HG03432 (cell line): ENCODE results near the gene PPIG.
"Not testable (repeated sequence)": the region's sequence is repeated elsewhere in the genome, so short reads cannot be mapped to it uniquely, and the experiment has no call there.

ENCODE experiments used
- ATAC-seq: cut with Tn5 transposase; IDR thresholded peaks from one replicate; pipeline ENCODE4 v1.9.1; 2021; ENCODE audit warnings: mild to moderate bottlenecking, moderate library complexity; ENCODE audit not compliant: unreplicated experiment

The PPIG gene

GRCh38 chr2:169590804-169591203, 6.7 kb downstream of the PPIG start:
- ATAC-seq, result no peak

GRCh38 chr2:169596546-169596945, 12.4 kb downstream of the PPIG start:
- ATAC-seq, result not testable (repeated sequence)

- ATAC-seq, result no peak
Observed at GRCh38 chr2:169598982-169599381, 14.8 kb downstream of the PPIG start.

- ATAC-seq, result no peak
Observed at GRCh38 chr2:169599568-169599967, 15.4 kb downstream of the PPIG start.

GRCh38 chr2:169609264-169609663, 25.1 kb downstream of the PPIG start:
- ATAC-seq, result no peak

- ATAC-seq, result no peak
Observed at GRCh38 chr2:169613876-169614275, 29.7 kb downstream of the PPIG start.

GRCh38 chr2:169615982-169616381, 31.8 kb downstream of the PPIG start:
- not testable (repeated sequence) for ATAC-seq

GRCh38 chr2:169619946-169620345, 35.8 kb downstream of the PPIG start:
- ATAC-seq, result no peak

GRCh38 chr2:169620509-169620908, 36.4 kb downstream of the PPIG start:
- ATAC-seq, result no peak

GRCh38 chr2:169623235-169623634, 39.1 kb downstream of the PPIG start:
- no peak for ATAC-seq

GRCh38 chr2:169625781-169626180, 41.6 kb downstream of the PPIG start:
- ATAC-seq, result no peak

GRCh38 chr2:169636440-169637097, 52.4 kb downstream of the PPIG start:
- no peak for ATAC-seq

GRCh38 chr2:169637620-169638019, 53.5 kb downstream of the PPIG start:
- ATAC-seq, result no peak

GRCh38 chr2:169640104-169640503, 56.0 kb downstream of the PPIG start:
- no peak for ATAC-seq

- no peak for ATAC-seq
Observed at GRCh38 chr2:169641464-169641863, 57.3 kb downstream of the PPIG start.

- no peak for ATAC-seq
Observed at GRCh38 chr2:169644173-169644572, 60.0 kb downstream of the PPIG start.

- ATAC-seq, result no peak
Observed at GRCh38 chr2:169647496-169647895, 63.3 kb downstream of the PPIG start.

- no peak for ATAC-seq
Observed at GRCh38 chr2:169649278-169649677, 65.1 kb downstream of the PPIG start.

GRCh38 chr2:169653636-169654035, 69.5 kb downstream of the PPIG start:
- ATAC-seq, result no peak

GRCh38 chr2:169656164-169656563, 72.0 kb downstream of the PPIG start:
- ATAC-seq, result no peak

- no peak for ATAC-seq
Observed at GRCh38 chr2:169658877-169659276, 74.7 kb downstream of the PPIG start.

GRCh38 chr2:169659320-169659719, 75.2 kb downstream of the PPIG start:
- ATAC-seq, result peak; percentile 47

GRCh38 chr2:169661265-169661664, 77.1 kb downstream of the PPIG start:
- no peak for ATAC-seq
